ENCODE measurements around the gene CCR6.

CCR6 gene

DNA sequence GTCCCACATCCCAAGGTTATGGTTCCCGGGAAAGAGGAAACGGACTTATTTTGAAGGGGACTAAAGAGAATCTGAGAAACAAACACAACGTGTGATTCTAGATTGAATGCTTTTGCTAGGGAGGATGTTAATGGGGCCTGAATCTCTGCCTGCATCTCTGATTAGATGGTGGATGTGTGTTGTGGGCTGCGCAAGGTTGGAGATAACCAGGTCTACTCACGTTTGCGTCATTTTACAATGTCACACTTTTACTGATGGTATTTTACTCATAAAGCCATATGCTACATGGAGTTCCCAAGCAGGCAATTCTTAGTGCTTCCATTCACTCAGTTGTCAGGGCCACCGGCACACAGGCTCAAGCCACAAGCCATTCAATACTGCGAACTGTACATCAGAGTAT lies 23.2 kb upstream of the CCR6 start:
- TF ChIP-seq, protein P1, sequence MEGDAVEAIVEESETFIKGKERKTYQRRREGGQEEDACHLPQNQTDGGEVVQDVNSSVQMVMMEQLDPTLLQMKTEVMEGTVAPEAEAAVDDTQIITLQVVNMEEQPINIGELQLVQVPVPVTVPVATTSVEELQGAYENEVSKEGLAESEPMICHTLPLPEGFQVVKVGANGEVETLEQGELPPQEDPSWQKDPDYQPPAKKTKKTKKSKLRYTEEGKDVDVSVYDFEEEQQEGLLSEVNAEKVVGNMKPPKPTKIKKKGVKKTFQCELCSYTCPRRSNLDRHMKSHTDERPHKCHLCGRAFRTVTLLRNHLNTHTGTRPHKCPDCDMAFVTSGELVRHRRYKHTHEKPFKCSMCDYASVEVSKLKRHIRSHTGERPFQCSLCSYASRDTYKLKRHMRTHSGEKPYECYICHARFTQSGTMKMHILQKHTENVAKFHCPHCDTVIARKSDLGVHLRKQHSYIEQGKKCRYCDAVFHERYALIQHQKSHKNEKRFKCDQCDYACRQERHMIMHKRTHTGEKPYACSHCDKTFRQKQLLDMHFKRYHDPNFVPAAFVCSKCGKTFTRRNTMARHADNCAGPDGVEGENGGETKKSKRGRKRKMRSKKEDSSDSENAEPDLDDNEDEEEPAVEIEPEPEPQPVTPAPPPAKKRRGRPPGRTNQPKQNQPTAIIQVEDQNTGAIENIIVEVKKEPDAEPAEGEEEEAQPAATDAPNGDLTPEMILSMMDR (conservative IDR thresholded peaks at IDR 0.05; ENCODE audit: low read length): no peak
- no peak overlapping the region for H3K4me3 ChIP-seq (ENCODE audit: low read length)
- no peak for DNase-seq (ENCODE audit: low read depth)

DNA sequence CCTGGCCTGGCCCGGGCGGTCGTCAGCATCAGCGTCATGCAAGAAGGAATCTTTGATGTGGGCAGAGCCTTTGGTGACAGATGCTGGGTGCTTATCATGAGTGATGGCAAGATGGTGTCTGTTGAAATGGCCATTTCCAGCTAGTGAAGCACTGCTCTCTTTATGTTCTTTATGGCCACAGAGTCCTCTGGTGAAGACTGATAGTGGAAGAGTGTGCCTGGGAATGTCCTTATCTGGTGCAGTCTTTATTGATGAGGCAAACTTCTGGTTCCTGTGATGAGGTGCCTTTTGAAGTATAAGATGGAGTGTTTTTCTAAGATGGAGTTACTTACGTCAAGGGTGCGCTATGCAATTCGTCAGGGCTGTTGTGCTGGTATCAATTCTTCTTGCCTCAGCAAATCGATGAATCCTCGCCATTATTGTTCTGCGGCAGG lies 22.6 kb upstream of the CCR6 start:
- TF ChIP-seq, protein P1 (conservative IDR thresholded peaks at IDR 0.05; ENCODE audit: low read length): no peak
- no peak for DNase-seq (ENCODE audit: low read depth)
- H3K4me3 ChIP-seq (ENCODE audit: low read length): no peak overlapping the region

DNA sequence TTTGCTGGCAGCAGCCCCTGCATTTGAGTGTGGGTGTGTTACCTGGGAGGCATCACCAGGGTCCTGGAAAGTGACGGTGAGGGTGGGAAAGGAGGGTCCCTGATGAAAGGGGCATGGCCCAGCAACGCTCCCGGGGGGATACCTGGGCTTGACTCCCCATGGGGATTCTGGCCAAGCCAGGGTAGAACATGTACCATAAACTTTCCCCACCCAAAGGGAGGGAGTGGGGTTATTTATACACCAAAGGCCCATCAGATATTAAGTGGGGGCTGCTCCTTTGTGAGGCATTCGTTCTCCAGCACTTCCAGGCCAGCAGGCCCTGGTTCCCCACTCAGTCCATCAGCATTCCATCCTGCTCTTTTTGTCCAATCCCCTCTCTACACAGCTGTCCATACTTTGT lies 20.6 kb upstream of the CCR6 start:
- TF ChIP-seq, protein P1 (conservative IDR thresholded peaks at IDR 0.05; ENCODE audit: low read length): no peak
- no peak for DNase-seq (ENCODE audit: low read depth)
- H3K4me3 ChIP-seq (ENCODE audit: low read length): no peak overlapping the region

DNA sequence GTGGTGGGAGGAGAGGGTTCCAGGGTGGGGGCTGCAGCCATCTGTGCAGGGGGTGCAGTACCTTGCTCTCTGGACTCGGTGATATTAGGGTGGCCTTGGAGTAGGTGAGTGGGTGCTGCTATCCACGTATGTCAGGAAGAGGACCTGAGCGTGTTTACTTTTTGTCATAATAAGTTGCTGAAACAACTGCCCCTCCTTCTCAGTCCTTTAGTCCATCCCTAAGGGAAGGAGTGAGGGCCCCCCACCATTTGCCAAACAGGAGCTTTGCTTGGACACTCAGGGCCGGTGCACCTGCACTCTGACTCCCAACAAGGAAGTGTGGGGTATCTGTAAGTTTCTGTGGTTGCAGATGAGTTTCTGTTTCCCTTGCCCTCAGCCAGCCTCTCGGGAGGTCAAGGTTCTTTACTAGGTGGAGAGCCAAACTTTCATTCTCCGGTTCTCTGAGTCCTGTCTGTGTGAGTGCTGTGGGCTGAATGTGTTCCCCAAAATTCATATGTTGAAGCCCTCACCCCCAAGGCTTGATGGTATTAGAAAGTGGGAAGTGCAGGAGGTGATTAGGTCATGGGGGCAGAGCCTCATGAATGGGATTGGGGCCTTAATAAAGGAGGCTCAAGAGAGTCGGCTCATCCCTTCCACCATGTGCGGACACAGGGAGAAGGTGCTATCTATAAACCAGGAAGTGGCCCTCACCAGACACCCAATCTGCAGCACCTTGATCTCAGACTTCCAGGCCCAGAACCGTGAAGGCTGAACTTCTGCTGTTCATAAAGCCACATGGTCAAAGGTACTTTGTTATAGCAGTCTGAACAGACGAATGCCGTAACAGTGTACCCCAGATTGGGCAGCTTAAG lies 19.6 kb upstream of the CCR6 start:
- TF ChIP-seq, protein P1 (conservative IDR thresholded peaks at IDR 0.05; ENCODE audit: low read length): no peak
- no peak overlapping the region for H3K4me3 ChIP-seq (ENCODE audit: low read length)
- no peak for DNase-seq (ENCODE audit: low read depth)

DNA sequence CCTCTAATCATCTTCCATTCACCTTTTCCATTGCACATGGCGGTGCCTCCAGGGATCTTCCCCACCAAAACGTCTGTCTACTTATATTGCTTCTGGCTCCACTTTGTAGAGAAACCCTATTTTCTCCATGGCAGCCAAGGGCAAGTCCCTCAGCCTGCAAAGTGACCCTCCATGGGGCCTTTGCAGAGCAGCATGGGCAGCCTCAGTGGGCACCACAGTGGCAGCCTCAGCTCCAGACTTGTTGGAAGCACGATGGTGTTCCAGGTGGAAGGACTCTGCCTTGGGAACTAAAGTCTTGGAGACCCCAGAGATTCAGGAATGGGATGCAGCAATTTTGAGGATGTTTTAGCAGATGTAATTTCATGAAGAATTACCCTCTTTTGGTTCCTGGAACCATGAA lies 18.5 kb upstream of the CCR6 start:
- DNase-seq (ENCODE audit: low read depth): no peak
- no peak overlapping the region for H3K4me3 ChIP-seq (ENCODE audit: low read length)
- TF ChIP-seq, protein P1 (conservative IDR thresholded peaks at IDR 0.05; ENCODE audit: low read length): no peak

DNA sequence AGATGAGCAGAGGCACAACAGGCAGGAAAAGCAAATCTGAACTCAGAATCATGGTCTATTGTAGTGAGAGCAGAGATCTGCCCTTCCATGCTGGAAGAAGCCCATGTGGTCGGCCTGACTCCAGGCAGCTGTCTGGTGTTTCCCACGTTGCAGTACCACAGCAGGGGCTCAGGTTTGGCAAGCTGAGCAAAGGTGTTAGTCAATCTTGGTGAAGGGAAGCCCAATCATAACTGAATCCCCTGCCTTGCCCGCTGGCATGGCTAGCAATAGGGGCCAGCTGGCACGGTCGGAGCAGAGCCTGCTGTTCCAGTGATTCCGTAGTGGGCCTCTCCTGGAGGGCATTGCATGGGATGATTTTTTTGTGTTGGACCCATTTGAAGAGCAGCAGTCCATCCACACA lies 17.8 kb upstream of the CCR6 start:
- no peak overlapping the region for H3K4me3 ChIP-seq (ENCODE audit: low read length)
- DNase-seq (ENCODE audit: low read depth): no peak
- TF ChIP-seq, protein P1 (conservative IDR thresholded peaks at IDR 0.05; ENCODE audit: low read length): no peak

DNA sequence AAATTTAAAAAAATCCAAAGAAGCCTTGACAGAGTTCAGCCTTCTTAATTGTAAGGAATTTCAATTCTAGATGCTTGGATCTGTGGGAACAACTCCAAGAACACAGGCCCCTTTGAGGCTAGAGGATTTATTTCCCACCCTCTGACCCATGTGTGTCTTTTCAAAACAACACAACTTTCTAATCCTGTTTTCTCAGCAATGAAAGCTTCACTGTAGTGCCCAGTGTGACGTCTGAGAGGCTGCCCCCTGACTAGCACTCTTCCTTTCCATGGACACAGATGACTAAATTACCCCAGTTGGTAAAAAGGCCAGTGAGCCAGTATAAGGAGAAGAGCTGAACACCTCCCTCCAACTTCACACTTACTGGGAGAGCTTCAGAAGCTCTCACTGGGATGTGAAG lies 16.5 kb upstream of the CCR6 start:
- TF ChIP-seq, protein P1 (conservative IDR thresholded peaks at IDR 0.05; ENCODE audit: low read length): no peak
- DNase-seq (ENCODE audit: low read depth): no peak
- no peak overlapping the region for H3K4me3 ChIP-seq (ENCODE audit: low read length)
